Keratinocyte (primary cell): ENCODE measurements around the gene MFAP1. TPM values are rescaled to one million over a fixed set of nuclear protein-coding genes. Genes with fewer than 3 reads are reported as not detected.

ENCODE experiments used
- DNase-seq: peaks from one replicate; pipeline ENCODE4 v3.0.0-alpha.2; 2011; ENCODE audit warnings: low read depth, missing footprints, low spot score
- FAIRE-seq: peaks from 2 replicates; lab custom pipeline; 2011; peaks lifted over from hg19 to GRCh38; lab: Jason Lieb, UNC
- H2AFZ ChIP-seq: 2 replicates; pipeline ENCODE4 v1.6.0; 2012; ENCODE audit warnings: low read length, control low read depth, inconsistent platforms; ENCODE audit not compliant: control insufficient read depth
- H3K27ac ChIP-seq: 2 replicates; pipeline ENCODE4 v1.5.1; 2011; ENCODE audit warnings: low read length; ENCODE audit not compliant: control insufficient read depth, insufficient read depth
- H3K27me3 ChIP-seq: 3 replicates; pipeline ENCODE4 v1.6.0; 2011; ENCODE audit warnings: low read length; ENCODE audit not compliant: control insufficient read depth, insufficient read depth; ENCODE audit errors: extremely low read depth
- H3K36me3 ChIP-seq, 2 experiments: 2 replicates in 1 of 2; 3 replicates in 1 of 2; pipeline ENCODE4 v1.5.1; 2011; ENCODE audit warnings: low read length in 2 of 2, mild to moderate bottlenecking in 1 of 2; ENCODE audit not compliant: control insufficient read depth in 2 of 2, insufficient read depth in 2 of 2; ENCODE audit errors: extremely low read depth in 1 of 2
- H3K4me1 ChIP-seq: 3 replicates; pipeline ENCODE4 v1.5.1; 2011; ENCODE audit warnings: low read length; ENCODE audit not compliant: control insufficient read depth, insufficient read depth; ENCODE audit errors: extremely low read depth
- H3K4me2 ChIP-seq: 3 replicates; pipeline ENCODE4 v1.6.0; 2011; ENCODE audit warnings: low read depth, low read length; ENCODE audit not compliant: control insufficient read depth, insufficient read depth; ENCODE audit errors: extremely low read depth
- H3K4me3 ChIP-seq, 3 experiments: fragments of 200-600 bp in 1 of 3; sonication (generic) in 1 of 3; 2 replicates in 2 of 3; 3 replicates in 1 of 3; pipeline ENCODE4 v1.5.1; 2011 to 2016; ENCODE audit warnings: low read length in 3 of 3, mild to moderate bottlenecking in 3 of 3, control low read depth in 2 of 3, inconsistent platforms in 1 of 3, low read depth in 1 of 3, mixed read lengths in 1 of 3, mixed run types in 1 of 3, moderate library complexity in 1 of 3; ENCODE audit not compliant: control insufficient read depth in 2 of 3, insufficient read depth in 2 of 3; ENCODE audit errors: extremely low read depth in 1 of 3
- H3K79me2 ChIP-seq: 2 replicates; pipeline ENCODE4 v1.6.0; 2012; ENCODE audit warnings: low read length; ENCODE audit not compliant: control insufficient read depth, insufficient read depth
- H3K9ac ChIP-seq: 3 replicates; pipeline ENCODE4 v1.6.0; 2011; ENCODE audit warnings: low read length; ENCODE audit not compliant: control insufficient read depth, insufficient read depth; ENCODE audit errors: extremely low read depth
- H3K9me1 ChIP-seq: 3 replicates; pipeline ENCODE4 v1.6.0; 2011; ENCODE audit warnings: low read length; ENCODE audit not compliant: control insufficient read depth, insufficient read depth; ENCODE audit errors: extremely low read depth
- H3K9me3 ChIP-seq: 2 replicates; pipeline ENCODE4 v1.5.1; 2012; ENCODE audit warnings: low read depth, low read length; ENCODE audit not compliant: control insufficient read depth
- H4K20me1 ChIP-seq: 3 replicates; pipeline ENCODE4 v1.6.0; 2011; ENCODE audit warnings: low read length; ENCODE audit not compliant: control insufficient read depth, insufficient read depth; ENCODE audit errors: extremely low read depth
- EZH2 ChIP-seq: IDR thresholded peaks from one replicate; pipeline ENCODE4 v1.6.1; 2012; ENCODE audit warnings: inconsistent platforms, mild to moderate bottlenecking, low read length, moderate library complexity
- dilution Hi-C: fragments of 300-500 bp; cut with MboI; formaldehyde crosslinking; loops from one replicate; pipeline ENCODE4 v1.7.0; 2020; ENCODE audit warnings: low sequenced_read_pairs; ENCODE audit not compliant: extremely low pct_ligation_motif_present
- polyA plus RNA-seq, 5 experiments: library from polyadenylated mRNA; depleted of rRNA in 3 of 5; stranded (reverse) in 3 of 5; stranded (forward) in 1 of 5; unstranded in 1 of 5; fragments of >200 nt; gene quantifications; 1 replicate in 1 of 5; 2 replicates in 3 of 5; 3 replicates in 1 of 5; pipeline versions ENCODE4 v1.2.1 to v1.2.3, GENCODE V29; 2011 to 2012; ENCODE audit warnings: missing spikeins in 2 of 5, low read depth in 1 of 5, low replicate concordance in 1 of 5
- TF ChIP-seq, protein P1 (sequence below), 3 experiments: IDR thresholded peaks in 1 of 3; conservative IDR thresholded peaks in 1 of 3; optimal IDR thresholded peaks in 1 of 3; 2 replicates in 2 of 3; 3 replicates in 1 of 3; pipeline versions ENCODE3 to v1.5.1; 2011; ENCODE audit warnings: low read length in 3 of 3, mild to moderate bottlenecking in 3 of 3, moderate library complexity in 2 of 3, control low read depth in 1 of 3, inconsistent platforms in 1 of 3; ENCODE audit not compliant: insufficient read depth in 2 of 3; ENCODE audit errors: extremely low read depth in 1 of 3

The MFAP1 gene
- polyA plus RNA-seq, 1 donor (not counting 4 experiments of a cell fraction or from before 2014, with no cell fraction given), result 25.6 TPM

DNA sequence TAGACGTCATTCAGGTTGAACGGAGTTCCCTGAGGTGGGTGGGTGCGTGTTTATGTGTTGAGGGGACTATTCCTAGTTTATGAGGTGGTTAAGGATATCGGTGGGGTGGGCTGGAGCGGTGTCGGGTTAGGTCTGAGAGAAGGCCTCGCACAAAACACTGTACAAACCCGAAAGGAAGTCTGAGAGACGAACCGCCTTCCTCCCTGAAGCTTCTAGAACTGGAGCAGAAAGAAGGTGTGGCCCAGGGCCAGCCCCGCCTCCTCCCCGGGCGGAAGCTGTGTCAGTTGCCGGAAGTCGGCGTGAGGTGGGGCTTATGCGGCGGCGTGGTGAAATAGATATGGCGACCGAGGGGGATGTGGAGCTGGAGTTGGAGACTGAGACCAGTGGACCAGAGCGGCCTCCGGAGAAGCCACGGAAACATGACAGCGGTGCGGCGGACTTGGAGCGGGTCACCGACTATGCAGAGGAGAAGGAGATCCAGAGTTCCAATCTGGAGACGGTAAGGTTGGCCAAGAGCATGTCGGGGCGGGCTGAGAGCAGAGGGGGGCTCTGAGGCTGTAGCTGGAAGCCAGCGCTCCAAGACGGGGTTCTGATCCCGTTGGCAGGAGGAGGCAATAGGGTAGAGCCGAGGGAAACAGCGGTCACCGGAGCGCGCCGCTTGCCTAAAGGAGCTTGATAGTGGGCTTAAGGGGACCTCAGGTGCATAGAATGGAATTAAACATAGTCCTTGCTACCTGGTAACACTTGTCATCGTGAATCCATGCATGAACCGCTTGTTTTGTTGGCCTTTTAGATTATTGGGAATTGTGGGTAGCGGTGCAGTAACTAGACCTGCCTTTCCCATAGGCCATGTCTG is 24.0 kb downstream of the MFAP1 start, which contains the start of gene HYPK:
Gene HYPK, plus strand, starts transcription at position 314 of the 856 bp plus-strand sequence. Its CDS starts 24 bp downstream, at position 338.
- peak; percentile 86 for FAIRE-seq

DNA sequence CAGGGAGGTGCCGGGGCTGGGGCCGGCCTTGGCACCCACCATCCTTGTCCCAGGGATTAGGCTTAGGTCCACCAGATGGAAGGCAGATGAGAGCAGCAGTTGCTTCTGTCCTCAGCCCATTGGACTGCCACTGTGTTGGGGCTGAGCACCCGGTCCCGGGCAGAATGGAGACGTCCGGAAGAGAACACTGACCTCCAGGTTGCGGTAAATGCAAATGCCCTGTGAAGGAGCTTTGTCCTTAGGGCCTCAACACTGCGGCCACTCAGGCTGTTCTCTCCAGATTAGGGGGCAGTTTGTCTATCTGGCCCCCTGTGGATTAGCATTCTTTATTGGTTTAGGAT is 24.6 kb downstream of the MFAP1 start, which contains the start of gene SERINC4:
Gene SERINC4, minus strand, starts transcription at position 276 of the 341 bp plus-strand sequence. Its CDS starts 234 bp downstream, at position 42.
- TF ChIP-seq, protein P1, sequence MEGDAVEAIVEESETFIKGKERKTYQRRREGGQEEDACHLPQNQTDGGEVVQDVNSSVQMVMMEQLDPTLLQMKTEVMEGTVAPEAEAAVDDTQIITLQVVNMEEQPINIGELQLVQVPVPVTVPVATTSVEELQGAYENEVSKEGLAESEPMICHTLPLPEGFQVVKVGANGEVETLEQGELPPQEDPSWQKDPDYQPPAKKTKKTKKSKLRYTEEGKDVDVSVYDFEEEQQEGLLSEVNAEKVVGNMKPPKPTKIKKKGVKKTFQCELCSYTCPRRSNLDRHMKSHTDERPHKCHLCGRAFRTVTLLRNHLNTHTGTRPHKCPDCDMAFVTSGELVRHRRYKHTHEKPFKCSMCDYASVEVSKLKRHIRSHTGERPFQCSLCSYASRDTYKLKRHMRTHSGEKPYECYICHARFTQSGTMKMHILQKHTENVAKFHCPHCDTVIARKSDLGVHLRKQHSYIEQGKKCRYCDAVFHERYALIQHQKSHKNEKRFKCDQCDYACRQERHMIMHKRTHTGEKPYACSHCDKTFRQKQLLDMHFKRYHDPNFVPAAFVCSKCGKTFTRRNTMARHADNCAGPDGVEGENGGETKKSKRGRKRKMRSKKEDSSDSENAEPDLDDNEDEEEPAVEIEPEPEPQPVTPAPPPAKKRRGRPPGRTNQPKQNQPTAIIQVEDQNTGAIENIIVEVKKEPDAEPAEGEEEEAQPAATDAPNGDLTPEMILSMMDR (optimal IDR thresholded peaks at IDR 0.05 in 1 of 3, IDR thresholded peaks at IDR 0.05 in 1 of 3, conservative IDR thresholded peaks at IDR 0.05 in 1 of 3; ENCODE audit: extremely low read depth in 1 of 3, insufficient read depth in 2 of 3, low read length in 3 of 3), result no peak
- TF ChIP-seq EZH2, result no peak
- no peak for DNase-seq
- dilution Hi-C loops, result no loop called here
- Histone ChIP-seq H4K20me1 (no peaks in the 10 kb centered on the region), H3K4me3 (peak within 1 kb of the TSS; percentile 60 to 84 (median 72)), H3K36me3 (peaks cover 13 to 31% of the 10 kb centered on the region in 2 experiments), H3K27ac (peak within 1 kb of the TSS; percentile 68), H3K9me1 (no peaks in the 10 kb centered on the region), H3K4me1 (peaks cover 5% of the 10 kb centered on the region), H2AFZ (peak within 1 kb of the TSS; percentile 92), H3K27me3 (no peaks in the 10 kb centered on the region), H3K79me2 (peaks cover 17% of the 10 kb centered on the region), H3K4me2 (peak within 1 kb of the TSS; percentile 66), H3K9ac (peak within 1 kb of the TSS; percentile 80), H3K9me3 (no peaks in the 10 kb centered on the region)
- no peak for FAIRE-seq

More for the DNA sequence above, 24.0 kb downstream of the MFAP1 start, which contains the start of gene HYPK:
- dilution Hi-C loops, result no loop called here
- TF ChIP-seq, protein P1 (optimal IDR thresholded peaks at IDR 0.05 in 1 of 3, IDR thresholded peaks at IDR 0.05 in 1 of 3, conservative IDR thresholded peaks at IDR 0.05 in 1 of 3; ENCODE audit: extremely low read depth in 1 of 3, insufficient read depth in 2 of 3, low read length in 3 of 3), result no peak
- no peak for TF ChIP-seq EZH2
- H3K79me2 ChIP-seq, result peaks cover 12% of the 10 kb centered on the region
- H3K36me3 ChIP-seq, result peaks cover 11 to 25% of the 10 kb centered on the region in 2 experiments
- H3K4me3 ChIP-seq, result peak within 1 kb of the TSS; percentile 60 to 84 (median 72)
- H4K20me1 ChIP-seq, result no peaks in the 10 kb centered on the region
- peak within 1 kb of the TSS; percentile 80 for H3K9ac ChIP-seq
- H3K27ac ChIP-seq, result peak within 1 kb of the TSS; percentile 68
- peak within 1 kb of the TSS; percentile 92 for H2AFZ ChIP-seq
- H3K9me1 ChIP-seq, result no peaks in the 10 kb centered on the region
- H3K4me2 ChIP-seq, result peak within 1 kb of the TSS; percentile 66
- no peaks in the 10 kb centered on the region for H3K9me3 ChIP-seq
- no peaks in the 10 kb centered on the region for H3K27me3 ChIP-seq
- peaks cover 5% of the 10 kb centered on the region for H3K4me1 ChIP-seq
- no peak for DNase-seq
